Astrocyte (in vitro differentiated cells and primary cell): ENCODE measurements around the gene SNX6.

ENCODE experiments used
- CTCF ChIP-seq: IDR thresholded peaks from 2 replicates; pipeline ENCODE4 v1.5.1; 2011; ENCODE audit warnings: low read depth, mild to moderate bottlenecking, inconsistent platforms, low read length, moderate library complexity; ENCODE audit not compliant: insufficient read depth
- EZH2 ChIP-seq: IDR thresholded peaks from 2 replicates; pipeline ENCODE4 v1.6.1; 2012; ENCODE audit warnings: mild to moderate bottlenecking, low read length, inconsistent platforms; ENCODE audit not compliant: insufficient read depth

- TF ChIP-seq CTCF = no peak
- TF ChIP-seq EZH2 = no peak
Observed at GRCh38 chr14:34676516-34677211, 46.7 kb upstream of the SNX6 start.
